Right lobe of liver (tissue), 6 donors: ENCODE measurements around the gene EIF1AX. TPM values are rescaled to one million over a fixed set of nuclear protein-coding genes. Genes with fewer than 3 reads are reported as not detected.

ENCODE experiments used
- ATAC-seq, 4 donors: fragments of 200-7000 bp; cut with Tn5 transposase; one replicate each; pipeline ENCODE4 v1.9.1; 2020; ENCODE audit warnings: mild to moderate bottlenecking in 4 of 4, moderate library complexity in 4 of 4
- DNase-seq, 3 donors: peaks; one replicate each; pipeline ENCODE4 v3.0.0-alpha.2; 2020
- H3K27ac ChIP-seq, 3 donors: fragments of 200-600 bp; one replicate each; pipeline ENCODE4 v1.8.0; 2022
- H3K27me3 ChIP-seq, 2 donors: fragments of 200-600 bp; one replicate each; pipeline ENCODE4 v1.8.0; 2022
- H3K36me3 ChIP-seq, 4 donors: fragments of 200-600 bp; sonication (generic) in 1 of 4; one replicate each; pipeline versions ENCODE4 v1.5.1 to v1.8.0; 2017 to 2022; ENCODE audit warnings: control low read depth in 1 of 4
- H3K4me1 ChIP-seq, 4 donors: fragments of 200-600 bp; sonication (generic) in 1 of 4; one replicate each; pipeline versions ENCODE4 v1.5.1 to v1.8.0; 2017 to 2022; ENCODE audit warnings: control low read depth in 1 of 4
- H3K4me3 ChIP-seq, 3 donors: fragments of 200-600 bp; one replicate each; pipeline ENCODE4 v1.8.0; 2022
- H3K9me3 ChIP-seq, 4 donors: fragments of 200-600 bp; sonication (generic) in 1 of 4; one replicate each; pipeline versions ENCODE4 v1.5.1 to v1.8.0; 2017 to 2022; ENCODE audit warnings: control low read depth in 1 of 4
- POLR2A ChIP-seq: fragments of 450-650 bp; IDR thresholded peaks from one replicate; pipeline ENCODE4 v1.6.1; 2017; ENCODE audit warnings: antibody characterized with exemption, mild to moderate bottlenecking
- WGBS: methylation state at CpG from one replicate; pipeline ENCODE4 v1.1.6; 2018; ENCODE audit warnings: low coverage, low lambda C conversion rate; ENCODE audit not compliant: insufficient coverage; ENCODE audit errors: missing lambda C conversion rate; 5-methylcytosine and 5-hydroxymethylcytosine counted together
- intact Hi-C, 2 donors: fragments of 100-400 bp; cut with DNase I; formaldehyde crosslinking; loops; one replicate each; pipeline versions ENCODE4 v1.11.2 to v1.14.1; 2022
- total RNA-seq, 6 experiments: library from RNA; depleted of rRNA in 2 of 6; stranded (reverse); fragments of >200 nt in 2 of 6; fragmentation: NEBNext Ultra II Directional in 3 of 6; extraction: Animal tissue kit (Norgen Biotek cat#: 25700) in 3 of 6; gene quantifications; one replicate each; pipeline versions ENCODE4 v1.1.0 to v1.2.4, GENCODE V29; 2016 to 2023
- TF ChIP-seq, protein P1 (sequence below), 4 donors: fragments of 200-600 bp in 3 of 4; fragments of 450-650 bp in 1 of 4; IDR thresholded peaks; one replicate each; pipeline versions ENCODE4 v1.5.1 to v1.8.0; 2016 to 2022; ENCODE audit warnings: antibody characterized with exemption in 4 of 4, mild to moderate bottlenecking in 2 of 4
- donor health status: DM: no; HTN: yes; CAD: no.
- donor health status: DM: no; HTN: no; CAD: no.
- donor health status: DM: no; HTN: no; CAD: no.
- donor health status: DM: no; HTN: yes; CAD: no.
- donor health status: DM: no; HTN: yes; CAD: no.

Gene EIF1AX
- total RNA-seq, 6 experiments from 2014 or later = 31.1 to 71.6 (median 44.4) TPM

DNA sequence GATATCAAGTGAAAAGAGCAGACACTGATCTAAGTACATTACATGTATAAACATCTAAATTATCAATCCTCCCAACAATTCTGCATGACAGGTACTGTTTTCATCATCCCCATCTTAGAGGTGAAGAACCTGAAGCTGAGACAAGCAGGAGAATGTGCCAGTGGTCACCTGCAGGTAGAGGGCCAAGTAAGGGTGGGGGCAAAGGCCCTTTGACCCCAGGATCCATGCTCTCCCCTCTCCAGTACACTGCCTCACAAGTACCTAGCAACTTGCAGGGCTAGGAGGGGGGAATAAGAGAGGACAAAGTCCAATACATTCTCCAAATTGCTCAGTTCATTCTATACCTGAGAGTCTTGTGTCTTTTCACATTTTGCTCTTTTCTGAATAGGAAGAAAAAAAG lies 16.7 kb downstream of the EIF1AX start:
- H3K9me3 ChIP-seq = no peaks in the 10 kb centered on the region
- H3K36me3 ChIP-seq = peaks cover 0 to 19% (median 3%) of the 10 kb centered on the region in 4 donors
- intact Hi-C loops = no loop called here
- DNase-seq = no peak
- no peak for ATAC-seq
- no peak overlapping the region for H3K4me3 ChIP-seq
- no peak overlapping the region for H3K27ac ChIP-seq
- no peaks in the 10 kb centered on the region for H3K27me3 ChIP-seq
- no peaks in the 10 kb centered on the region for H3K4me1 ChIP-seq
- TF ChIP-seq, protein P1, sequence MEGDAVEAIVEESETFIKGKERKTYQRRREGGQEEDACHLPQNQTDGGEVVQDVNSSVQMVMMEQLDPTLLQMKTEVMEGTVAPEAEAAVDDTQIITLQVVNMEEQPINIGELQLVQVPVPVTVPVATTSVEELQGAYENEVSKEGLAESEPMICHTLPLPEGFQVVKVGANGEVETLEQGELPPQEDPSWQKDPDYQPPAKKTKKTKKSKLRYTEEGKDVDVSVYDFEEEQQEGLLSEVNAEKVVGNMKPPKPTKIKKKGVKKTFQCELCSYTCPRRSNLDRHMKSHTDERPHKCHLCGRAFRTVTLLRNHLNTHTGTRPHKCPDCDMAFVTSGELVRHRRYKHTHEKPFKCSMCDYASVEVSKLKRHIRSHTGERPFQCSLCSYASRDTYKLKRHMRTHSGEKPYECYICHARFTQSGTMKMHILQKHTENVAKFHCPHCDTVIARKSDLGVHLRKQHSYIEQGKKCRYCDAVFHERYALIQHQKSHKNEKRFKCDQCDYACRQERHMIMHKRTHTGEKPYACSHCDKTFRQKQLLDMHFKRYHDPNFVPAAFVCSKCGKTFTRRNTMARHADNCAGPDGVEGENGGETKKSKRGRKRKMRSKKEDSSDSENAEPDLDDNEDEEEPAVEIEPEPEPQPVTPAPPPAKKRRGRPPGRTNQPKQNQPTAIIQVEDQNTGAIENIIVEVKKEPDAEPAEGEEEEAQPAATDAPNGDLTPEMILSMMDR (IDR thresholded peaks at IDR 0.05) = no peak
- TF ChIP-seq POLR2A = no peak

DNA sequence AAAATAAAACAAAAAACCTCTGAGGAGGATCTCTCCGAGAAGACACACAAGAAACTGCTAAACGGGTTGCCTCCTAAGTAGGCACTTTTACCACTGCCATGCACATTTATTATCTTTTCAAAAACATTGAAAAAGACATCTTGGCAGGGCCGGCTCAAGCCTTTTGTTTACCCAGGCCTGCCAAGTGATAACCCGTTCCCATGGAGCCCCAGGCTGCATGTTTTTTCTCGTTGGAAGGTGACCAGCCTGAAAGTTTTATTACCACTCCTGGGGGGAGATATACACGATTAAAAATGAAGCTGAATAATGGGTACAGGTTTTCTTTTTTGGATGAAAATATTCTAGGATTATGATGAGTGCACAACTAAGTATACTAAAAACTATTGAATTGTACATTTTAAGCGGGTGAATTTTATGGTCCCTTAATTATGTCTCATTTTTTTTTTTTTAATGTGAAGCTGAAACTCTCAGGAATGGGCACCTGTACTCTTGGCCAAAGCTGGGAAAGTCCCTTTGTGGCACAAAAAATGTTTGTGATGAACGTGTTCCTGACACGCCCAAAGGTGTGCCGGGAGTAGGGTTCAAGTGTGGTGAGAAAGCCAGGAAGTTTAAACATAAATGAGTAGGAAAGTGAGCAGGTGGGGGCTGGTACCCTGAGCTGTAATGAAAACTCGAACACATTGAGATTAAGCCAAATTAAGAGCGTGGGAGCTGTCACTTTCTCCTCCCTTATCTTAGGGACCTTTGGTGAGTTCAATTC lies 23.4 kb downstream of the EIF1AX start:
- intact Hi-C loops = no loop called here
- H3K4me1 ChIP-seq = no peaks in the 10 kb centered on the region
- H3K27me3 ChIP-seq = peaks cover 0 to 16% of the 10 kb centered on the region in 2 donors
- H3K27ac ChIP-seq = no peak overlapping the region
- WGBS = 57% methylated on average over 12 of the region's 12 CpGs
- no peak overlapping the region for H3K4me3 ChIP-seq
- H3K36me3 ChIP-seq = no peaks in the 10 kb centered on the region
- TF ChIP-seq, protein P1 (IDR thresholded peaks at IDR 0.05) = no peak
- TF ChIP-seq POLR2A = no peak
- DNase-seq (no peak), ATAC-seq (no peak)
- H3K9me3 ChIP-seq = no peaks in the 10 kb centered on the region

DNA sequence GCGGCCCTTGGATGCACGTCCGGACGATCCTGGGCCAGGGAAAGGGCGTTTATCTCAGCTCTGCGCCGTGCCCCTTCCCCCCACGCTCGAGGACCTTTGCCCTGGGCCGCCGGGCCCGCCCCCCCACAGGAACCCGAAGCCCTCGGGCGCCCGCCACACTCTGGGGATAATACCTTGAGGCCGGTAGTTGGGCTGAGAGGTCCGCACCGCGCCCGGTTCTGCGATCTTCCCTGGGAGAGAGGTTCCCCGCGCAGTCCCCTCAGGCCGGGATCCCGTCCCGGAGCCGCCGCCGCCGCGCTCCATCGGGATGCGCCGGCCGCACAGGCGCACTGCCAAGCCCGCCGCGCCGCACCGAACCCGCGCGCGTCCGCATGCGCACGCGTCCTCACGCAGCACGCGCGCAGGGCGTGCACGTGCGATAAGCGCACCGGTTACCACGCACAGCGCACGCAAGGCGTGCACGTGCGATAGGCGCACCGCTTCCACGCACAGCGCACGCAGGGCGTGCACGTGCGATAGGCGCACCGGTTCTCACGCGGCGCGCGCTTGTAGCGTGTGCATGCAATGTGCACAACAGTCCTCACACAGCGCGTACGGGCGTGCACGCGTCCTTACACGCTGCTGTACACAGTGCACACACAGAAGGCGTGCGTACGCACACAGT lies 24.9 kb downstream of the EIF1AX start, which contains the start of gene MAP7D2:
Gene MAP7D2 (minus strand): TSS at position 331 of the 664 bp plus-strand sequence. CDS start 28 bp downstream, at position 303.
- H3K27me3 ChIP-seq = peaks cover 0 to 16% of the 10 kb centered on the region in 2 donors
- peak within 1 kb of the TSS in 1 of 3 donors; percentile 13 for H3K4me3 ChIP-seq
- peak in 1 of 4 donors; percentile 28 for ATAC-seq
- DNase-seq = no peak
- 66% methylated on average over 23 of the region's 91 CpGs for WGBS
- intact Hi-C loops = no loop called here
- TF ChIP-seq, protein P1 (IDR thresholded peaks at IDR 0.05) = no peak
- TF ChIP-seq POLR2A = no peak
- no peaks in the 10 kb centered on the region for H3K4me1 ChIP-seq
- no peaks in the 10 kb centered on the region for H3K36me3 ChIP-seq
- H3K27ac ChIP-seq = no peak within 1 kb of the TSS
- no peaks in the 10 kb centered on the region for H3K9me3 ChIP-seq

DNA sequence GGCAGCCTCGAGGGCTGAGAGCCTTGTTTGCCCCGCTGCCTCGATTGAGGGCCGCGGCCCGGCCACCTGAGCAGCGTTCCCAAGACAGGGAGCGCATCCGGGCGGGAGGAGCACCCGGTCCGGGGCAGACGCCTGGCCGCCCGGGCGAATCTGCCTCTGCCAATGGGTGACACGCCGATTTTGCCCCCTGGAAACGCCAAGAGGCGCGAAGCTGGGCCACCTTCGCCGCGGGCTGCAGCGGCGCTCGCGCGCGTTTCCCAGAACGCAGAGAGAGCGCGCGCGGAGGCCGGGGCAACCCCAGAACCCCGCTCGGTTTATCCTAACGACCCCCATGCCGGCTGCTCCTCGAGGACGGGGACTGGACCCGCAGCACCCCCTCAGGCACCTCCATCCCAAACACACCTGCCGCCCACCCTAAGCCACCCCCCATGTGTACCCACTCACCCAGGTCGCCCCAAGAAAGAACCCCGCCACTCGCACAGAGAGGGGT lies 25.5 kb downstream of the EIF1AX start:
- 47% methylated on average over 3 of the region's 47 CpGs for WGBS
- intact Hi-C loops = no loop called here
- Histone ChIP-seq H3K9me3 (no peaks in the 10 kb centered on the region), H3K36me3 (no peaks in the 10 kb centered on the region), H3K4me3 (peak overlapping the region in 1 of 3 donors; percentile 13), H3K4me1 (no peaks in the 10 kb centered on the region), H3K27ac (no peak overlapping the region), H3K27me3 (peaks cover 0 to 16% of the 10 kb centered on the region in 2 donors)
- ATAC-seq (peak in 1 of 4 donors; percentile 36), DNase-seq (no peak)
- no peak for TF ChIP-seq POLR2A
- TF ChIP-seq, protein P1 (IDR thresholded peaks at IDR 0.05) = no peak
